ENCODE data around the gene STK38. TPM values are rescaled to one million over a fixed set of nuclear protein-coding genes. Genes with fewer than 3 reads are reported as not detected.

Gene STK38
- total RNA-seq = 11.2 and 20.6 TPM in 2 replicates

DNA sequence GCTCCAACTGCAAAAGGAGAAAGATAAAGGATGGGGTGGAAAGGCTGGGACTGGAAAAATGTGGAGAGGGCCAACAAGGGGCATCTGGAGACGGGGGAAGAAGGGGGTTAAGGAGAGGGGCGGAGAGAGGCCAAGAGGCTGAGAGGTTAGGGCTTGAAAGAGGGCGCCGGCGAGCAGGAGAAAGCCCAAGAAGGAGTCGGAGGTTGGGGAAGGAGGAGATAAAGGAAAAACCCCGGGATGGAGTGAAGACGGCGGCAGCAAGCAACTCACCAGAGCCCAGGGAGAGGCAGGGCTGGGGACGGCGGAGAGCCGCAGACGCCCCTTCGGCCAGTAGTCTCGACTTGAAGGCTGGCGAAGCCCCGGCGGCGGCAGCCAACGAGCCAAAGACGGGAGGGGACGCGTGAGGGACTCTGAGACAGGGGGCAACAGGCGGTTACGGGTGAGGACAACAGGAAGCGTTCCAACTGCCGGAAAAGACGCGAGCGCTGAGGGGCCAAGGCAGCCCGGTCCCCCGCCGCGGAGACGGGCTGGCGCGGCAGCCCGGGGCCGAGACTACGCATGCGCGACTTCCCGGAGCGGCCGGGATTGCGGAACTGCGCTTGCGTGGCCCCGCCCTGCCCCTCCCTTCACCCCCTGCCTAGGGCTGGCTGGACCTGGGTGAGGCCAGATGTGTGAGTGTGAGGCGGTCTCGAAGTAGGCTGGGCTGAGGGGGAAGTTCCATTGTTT, at the start of gene STK38:
TSS of gene STK38 (minus strand) at position 560 of the 726 bp plus-strand sequence. CDS start 7,277 bp downstream, outside the sequence.

DNA sequence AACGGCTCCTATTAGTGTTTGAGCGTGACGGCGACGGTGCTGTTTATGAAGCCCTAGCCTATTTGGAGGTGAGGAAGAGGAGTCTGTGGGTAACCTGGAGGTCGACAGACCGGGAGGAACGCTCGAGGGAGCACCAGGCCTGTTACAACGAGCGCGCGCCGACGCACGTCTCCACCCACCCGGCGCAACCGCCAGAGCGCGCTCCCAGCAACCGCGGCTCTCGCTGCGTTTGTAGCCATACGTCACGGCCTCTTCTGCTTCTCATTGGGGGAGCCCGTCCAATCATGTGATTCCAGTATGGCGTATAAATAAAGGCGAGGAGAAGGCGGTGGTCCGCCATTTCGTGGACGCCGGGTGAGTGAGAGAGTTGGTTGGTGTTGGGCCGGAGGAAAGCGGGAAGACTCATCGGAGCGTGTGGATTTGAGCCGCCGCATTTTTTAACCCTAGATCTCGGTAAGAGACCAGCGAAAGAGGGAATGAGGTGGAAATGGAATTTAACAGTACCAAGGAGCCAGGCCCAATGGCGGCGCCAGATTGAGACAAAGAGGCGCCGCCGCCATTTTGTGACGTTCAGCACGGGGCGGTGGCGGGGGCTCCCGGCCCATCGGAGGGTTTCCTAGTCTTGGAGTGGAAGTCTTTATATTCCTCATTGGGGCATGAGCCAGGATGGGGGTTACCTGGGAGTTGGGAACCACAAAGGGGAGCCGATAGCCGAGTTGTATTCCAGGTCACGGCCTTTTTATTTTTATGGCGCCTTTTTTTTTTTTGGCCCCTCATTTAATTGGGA, 46.9 kb upstream of the STK38 start, which contains the start of gene SRSF3:
TSS of gene SRSF3 (plus strand) at position 334 of the 787 bp plus-strand sequence. CDS start 2,401 bp downstream, outside the sequence.

Other genes with a start within 250 kb of the STK38 start
- gene BNIP5, start 210.6 kb downstream of the STK38 start, total RNA-seq = not detected in 2 replicates
- gene ETV7, start 159.8 kb downstream of the STK38 start, total RNA-seq = 0.16 and 0.31 TPM in 2 replicates
- gene PXT1, start 104.6 kb downstream of the STK38 start, total RNA-seq = under 0.01 TPM in 1 of 2 replicates, not detected in the other
- 55.9 and 110 TPM in 2 replicates for gene KCTD20, start 104.5 kb downstream of the STK38 start, total RNA-seq
- 186 and 256 TPM in 2 replicates for gene SRSF3, start 46.9 kb upstream of the STK38 start, total RNA-seq
- gene CDKN1A, start 131.2 kb upstream of the STK38 start, total RNA-seq = 142 and 252 TPM in 2 replicates
- under 0.01 TPM in 1 of 2 replicates, not detected in the other for gene RAB44, start 150.3 kb upstream of the STK38 start, total RNA-seq